Activated T-helper 1 cell treated with anti-CD3 and anti-CD28 coated beads, Interleukin-2, amount 50 U/mL, for 16 hours (primary cell): ENCODE measurements around the gene RNPEPL1.

Source experiments
- DNase-seq, 2 donors: peaks; one replicate each; pipeline ENCODE4 v3.0.0-alpha.2; 2020; ENCODE audit warnings: low read depth in 1 of 2, low spot score in 1 of 2

Gene RNPEPL1

DNA sequence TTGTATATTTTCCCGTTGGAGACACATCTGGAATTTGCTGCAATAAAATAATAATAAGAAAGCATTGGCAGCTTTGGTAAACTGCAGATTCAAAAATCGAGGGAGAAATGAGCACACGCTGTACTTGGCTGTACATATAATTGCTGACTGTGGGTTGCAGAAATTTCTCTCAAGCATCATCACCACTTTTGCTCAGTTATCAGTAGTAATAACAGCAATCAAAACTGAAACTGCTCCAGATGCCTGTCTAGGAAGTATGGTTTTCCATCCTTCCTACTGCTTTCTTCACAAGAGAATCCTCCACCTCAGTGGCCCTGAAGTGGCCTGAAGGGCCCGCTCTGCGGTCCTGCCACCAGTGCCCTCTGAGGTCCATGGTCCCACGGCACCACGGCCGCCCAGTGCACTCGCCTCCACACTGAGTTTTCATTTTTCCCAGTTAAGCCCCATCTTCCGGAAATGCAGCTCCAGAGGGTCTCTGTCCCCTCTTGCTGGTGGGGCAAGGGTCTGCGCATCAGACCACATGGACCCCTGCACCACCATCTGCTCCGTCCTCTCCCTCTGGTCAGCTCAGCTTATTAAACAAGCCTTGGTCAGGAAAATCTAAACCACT lies 4.2 kb upstream of the RNPEPL1 start:
- no peak for DNase-seq

DNA sequence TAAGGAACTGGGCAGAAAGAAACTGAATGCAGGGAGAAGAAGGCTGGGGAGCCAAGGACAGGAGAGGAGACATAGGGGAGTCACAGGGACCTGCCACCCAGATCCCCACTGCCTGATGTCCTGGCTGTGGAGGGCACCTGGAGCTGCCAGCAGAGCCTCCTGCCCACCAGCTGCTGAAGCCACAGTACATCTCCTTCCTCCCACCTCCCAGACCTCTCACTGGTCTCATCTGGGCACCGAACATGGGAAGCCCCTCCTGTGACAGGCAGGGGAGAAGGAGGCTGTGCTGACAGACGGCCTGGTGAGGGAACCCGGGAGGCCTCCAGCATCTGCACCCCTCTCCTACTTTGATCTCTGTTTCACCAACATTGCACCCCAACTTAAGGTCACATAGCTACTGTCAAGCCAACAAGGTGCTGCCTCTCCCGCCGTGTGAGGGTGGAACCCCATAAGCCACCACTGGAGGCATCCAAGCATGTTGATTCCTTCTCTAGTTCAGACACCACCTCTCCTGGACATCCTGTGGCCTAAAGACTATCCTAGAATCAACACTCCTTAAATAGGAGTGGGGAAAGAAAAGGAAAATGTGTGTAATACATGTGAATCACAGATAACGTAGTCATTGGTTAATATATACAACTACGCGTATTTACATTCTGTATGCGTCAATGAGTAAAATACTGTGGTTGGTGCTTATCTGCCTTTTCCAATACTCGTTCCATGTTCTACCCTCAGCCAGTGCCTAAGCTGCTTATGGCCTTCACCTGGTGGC lies 3.5 kb upstream of the RNPEPL1 start:
- no peak for DNase-seq

DNA sequence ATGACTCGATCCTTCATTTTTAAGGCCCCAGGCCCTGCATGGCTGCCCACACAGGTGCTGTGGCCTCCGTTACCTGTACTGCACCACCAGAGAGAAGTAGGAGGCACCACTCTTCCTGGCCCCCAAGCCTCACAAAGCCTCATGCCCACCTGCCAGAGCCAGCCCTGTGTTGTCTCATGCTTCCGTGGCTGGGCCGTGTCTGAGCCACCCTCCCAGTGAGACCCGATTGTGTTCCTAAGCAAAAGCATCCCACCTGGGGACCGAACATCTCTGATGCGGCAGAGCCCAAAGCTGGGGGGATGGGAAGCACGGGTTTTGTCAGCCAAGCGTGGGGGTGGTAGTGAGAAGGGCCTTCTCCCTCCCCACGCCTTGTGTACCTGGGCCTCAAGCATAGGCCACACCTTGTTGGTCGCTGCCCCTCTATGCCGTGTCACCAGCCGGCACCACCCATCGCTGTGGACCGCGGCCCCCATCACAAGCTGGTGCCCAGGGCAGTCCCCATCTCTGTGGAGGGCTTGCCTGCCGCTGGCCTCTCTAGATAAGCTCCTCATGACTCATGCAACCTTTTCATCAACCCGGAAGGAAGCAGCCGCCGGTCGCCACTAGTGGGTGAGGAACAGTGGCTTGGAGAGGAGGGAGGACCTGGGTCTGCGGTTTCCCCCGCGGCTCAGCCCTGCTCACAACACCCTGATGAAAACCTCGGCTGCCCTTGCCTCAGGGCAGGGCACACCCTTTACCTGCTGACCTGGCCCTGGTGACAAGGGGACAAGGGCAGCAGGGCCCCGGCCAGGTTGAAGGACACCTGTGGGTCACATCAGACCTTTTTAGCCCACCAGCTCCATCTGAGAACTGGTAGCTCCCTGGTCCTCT lies 2.7 kb upstream of the RNPEPL1 start:
- peak; percentile 81 to 86 for DNase-seq

DNA sequence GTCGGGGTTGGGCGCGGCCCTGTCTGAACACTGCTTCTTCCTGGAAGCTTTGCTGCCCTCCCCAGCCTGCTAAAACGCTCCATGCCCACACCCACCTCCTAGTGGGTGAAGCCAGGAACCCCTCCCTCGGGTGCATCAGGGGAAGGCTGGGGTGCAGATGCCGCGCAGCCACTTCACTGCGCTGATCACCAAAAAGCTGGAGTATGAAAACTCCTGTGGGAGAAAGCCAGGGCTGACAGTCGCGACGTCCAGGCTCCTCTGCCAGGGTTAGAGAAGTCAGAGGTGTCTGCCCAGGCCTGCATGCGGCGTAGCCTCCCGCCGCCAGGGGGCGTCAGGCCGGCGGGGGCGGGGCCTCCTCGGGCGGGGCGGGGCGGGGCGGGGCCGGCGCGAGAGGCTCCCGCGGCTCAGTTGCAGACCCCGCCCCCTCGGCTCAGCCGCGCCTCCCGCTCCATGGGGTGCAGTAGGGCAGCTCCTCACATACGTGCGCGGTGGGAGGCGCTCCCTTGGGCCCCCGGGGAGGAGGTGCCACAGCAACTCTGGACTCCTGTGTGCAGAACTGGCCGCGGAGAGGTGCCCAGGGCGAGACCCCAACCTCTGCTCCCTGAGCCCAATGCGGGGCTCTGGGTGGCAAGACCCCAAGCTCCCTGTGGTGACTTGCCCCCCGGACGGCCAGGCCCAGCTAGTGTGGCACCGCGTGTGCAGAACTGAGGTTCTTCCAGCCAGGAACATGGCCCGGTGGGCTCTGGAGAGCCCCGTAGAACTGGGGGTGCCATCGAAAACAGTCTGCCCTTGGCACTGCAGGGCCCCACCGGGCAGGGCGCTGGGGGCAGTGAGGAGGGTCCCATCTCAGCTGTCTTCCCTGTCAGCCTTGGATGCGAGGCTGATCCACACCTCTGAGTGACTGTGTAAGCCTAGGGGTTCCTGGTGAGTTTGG lies 1.8 kb upstream of the RNPEPL1 start:
- DNase-seq = peak; percentile 91

DNA sequence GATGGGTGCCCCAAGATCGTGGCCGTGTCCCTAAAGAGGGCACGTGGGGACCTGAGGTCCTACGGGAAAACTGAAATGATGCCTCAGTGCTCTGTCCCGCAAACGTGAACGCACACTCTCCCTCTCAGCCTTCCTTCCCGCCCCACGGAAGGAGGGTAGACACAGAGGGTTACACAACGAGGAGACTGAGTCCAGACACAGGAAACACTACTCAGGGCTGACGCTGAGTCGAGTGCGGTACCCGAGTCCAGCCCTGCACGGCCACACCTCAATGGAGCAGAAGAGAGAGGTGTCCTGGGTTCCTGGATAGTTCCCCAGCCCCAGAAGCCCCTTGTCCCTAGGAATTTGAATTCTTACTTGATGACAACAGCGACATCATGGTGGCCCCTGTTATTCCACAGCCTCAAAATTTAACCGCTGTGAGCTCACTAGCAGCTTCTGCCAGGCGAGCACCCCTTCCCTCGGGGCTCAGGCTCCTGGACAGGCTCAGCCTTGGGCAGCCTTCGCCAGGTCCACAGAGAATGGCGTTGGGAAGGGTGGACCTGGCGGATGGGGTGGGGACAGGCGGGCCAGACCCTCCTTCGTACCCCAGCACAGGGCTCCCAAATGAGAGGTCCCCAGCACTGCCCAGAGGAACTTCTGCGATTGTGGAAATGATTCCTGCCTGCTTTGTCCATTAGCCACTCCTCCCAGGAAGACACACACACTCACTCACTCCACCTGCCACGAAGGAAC lies 980 bp upstream of the RNPEPL1 start:
- peak in 1 of 2 donors; percentile 5 for DNase-seq

DNA sequence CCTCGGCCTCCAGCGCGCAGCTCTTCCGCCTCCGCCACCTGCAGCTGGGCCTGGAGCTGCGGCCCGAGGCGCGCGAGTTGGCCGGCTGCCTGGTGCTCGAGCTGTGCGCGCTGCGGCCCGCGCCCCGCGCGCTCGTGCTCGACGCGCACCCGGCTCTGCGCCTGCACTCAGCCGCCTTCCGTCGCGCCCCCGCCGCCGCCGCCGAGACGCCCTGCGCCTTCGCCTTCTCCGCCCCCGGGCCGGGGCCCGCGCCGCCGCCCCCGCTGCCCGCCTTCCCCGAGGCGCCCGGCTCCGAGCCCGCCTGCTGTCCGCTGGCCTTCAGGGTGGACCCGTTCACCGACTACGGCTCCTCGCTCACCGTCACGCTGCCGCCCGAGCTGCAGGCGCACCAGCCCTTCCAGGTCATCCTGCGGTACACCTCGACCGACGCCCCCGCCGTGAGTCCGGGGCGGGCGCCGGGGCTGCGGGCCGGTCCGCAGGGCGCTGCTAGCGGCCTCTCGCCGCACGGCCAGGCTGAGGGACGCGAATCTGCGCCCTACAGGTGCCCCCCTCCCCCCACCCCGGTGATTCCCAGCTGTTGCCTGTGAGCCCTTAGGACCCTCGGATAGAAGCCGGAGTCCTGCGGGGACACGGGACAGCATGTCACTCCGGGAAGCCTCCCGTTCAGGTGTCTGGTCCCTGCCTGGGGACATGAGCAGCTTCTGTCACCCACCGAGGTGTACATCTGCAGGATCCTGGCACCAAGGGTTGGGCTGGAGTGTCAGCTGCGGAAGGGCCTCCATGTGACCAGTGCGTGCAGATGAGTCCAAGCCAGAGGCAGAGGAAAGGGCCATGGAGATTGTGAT lies 616 bp downstream of the RNPEPL1 start:
- DNase-seq = peak in 1 of 2 donors; percentile 7

DNA sequence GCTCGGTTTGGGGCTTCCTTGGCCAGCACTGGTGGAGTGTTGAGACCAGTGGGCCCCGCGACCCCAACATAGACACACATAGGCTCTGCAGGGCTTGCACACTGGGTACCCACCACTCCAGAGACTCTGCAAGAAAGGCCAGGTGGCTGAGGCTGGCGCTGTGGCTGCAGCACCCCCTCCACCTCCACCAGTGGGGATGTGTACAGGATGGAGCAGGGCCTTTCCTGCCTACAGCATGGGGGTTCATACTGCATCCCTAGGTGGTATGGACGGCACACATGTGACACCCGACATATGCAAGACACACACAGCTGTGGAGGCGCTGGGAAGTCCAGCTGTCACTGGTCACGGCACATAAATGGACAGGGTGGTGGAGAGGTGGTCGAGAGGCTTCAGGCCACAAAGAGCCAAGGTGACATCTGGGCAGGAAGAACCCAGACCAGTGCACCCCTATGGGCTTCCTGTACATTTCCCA lies 1.3 kb downstream of the RNPEPL1 start:
- no peak for DNase-seq

DNA sequence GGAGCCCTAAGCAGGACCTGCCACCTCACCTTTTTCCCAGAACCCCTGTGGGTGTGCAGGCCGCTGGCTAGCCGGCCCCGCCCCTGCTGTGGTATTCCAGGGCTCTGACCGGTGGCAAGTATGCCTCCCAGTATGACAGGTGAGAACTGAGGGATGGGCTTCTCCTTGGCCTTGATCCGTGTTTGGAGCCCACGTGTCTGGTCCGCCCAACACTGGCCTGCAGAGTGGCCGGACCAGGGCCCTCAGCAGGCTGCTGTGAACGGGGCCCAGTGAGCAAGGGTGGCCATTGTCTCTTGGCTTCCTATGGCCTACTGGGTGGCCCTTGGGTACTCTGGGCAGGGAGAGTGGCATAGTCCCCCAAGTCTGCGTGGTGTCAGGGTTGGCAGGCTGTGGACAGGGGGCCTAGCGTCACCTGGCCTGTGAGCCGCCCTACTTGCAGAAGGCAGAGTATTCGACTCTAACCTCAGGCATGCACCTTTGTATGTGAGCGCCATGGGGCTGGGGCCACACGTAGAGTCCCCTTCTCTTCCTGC lies 1.8 kb downstream of the RNPEPL1 start:
- DNase-seq = no peak

DNA sequence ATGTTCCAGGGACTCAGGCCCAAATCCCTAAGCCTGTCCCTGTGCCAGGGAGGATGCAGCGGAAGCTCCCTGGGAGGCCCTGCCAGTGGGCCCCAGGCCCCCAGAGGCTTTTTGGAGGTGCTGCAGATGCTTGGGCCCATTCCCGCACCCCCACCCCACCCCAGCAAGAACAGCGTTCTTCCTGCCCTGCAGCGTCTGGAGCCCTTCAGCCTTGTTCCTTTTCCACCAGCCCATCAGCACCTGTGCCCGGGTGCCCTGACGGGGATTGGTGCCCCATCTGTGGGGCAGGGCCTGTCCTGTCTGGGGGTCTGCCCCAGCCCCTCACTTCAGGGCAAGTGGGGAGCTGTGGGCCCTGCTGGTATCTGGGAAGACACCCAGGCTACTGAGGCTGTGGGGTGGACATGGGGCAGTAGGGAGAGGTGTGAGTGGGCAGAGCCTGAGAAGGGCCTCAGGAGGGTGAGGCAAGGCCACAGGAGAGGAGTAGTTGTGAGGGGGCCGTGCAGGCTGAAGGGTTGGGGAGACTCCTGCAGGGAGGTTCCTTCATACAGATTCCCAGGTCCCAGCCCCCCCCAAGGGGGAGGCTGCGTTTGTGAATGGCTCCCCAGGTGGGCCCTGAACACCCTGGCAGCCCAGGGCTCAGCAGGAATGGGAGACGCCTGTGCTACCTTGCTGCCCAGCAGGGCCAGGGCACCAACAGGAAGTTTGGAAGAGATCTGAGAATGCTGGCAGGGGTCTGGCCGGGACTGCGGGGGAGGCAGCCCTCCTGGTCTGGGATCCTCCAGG lies 2.4 kb downstream of the RNPEPL1 start:
- DNase-seq = no peak

DNA sequence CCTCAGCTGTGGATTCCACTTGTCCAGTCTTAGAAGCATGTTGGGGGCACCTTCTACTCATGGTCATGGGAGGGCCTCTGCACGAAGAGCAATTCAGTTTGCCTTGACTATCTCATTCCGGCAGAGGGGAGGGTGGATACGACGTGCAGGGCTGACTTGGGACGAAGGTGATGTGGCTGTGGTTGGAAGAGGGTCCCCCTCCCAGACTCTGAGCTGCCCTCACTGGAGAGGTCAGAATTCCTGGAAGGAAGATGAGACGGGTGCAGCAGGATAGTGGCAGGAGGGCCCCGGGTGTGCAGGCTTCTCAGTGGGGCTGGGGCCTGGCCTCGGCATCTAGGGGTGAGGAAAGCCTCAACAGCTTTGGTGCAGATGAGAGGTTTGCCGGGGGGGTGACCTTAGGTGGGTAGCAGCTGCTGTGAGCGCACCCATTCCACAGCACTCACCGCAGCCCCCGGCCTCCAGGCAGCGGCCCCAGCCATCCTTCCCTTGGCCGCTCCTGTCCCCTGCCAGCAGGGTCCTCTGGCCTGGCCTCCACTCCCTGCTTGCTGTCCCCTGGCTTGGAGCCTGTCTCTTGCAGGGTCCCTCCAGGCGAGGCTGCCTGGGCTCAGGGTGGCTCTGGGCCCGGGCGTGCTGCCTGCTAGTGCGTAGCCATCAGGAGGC lies 3.2 kb downstream of the RNPEPL1 start:
- no peak for DNase-seq

DNA sequence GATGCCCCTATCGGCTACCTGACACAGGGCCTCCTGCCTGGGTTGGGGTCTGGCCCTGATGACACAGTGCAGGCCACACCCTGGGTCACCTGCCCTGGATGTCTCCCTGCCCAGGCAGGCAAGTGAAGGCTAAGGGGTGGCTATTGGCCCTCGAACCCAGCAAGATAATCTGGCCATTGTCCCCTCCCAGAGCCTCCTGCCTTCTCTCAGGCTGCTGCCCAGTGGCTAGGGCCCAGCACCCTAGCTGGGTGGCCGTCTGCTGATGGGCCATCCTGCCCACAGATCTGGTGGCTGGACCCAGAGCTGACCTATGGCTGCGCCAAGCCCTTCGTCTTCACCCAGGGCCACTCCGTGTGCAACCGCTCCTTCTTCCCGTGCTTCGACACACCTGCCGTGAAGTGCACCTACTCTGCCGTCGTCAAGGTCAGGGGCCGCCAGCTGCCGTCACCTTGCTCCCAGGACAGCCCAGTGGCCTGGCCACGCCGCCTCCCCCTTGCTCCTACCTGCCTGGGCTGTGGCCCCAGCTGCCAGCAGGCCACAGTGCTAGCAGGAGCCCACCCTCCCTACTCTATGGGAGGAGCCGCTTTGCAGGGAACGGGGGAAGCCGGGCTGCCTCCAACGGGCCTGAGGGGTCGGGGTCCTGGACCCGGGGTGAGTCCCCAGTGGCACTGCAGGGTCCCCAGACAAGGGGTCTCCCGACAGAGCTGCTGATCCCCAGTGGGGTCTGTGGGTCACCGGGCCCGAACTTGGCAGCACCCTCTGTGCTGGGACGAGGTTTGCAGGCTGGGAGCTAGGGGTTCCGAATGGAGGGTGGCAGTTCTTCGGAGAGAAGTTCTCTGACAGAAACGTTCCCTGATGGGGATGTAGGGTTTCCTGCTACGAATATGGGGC lies 4.1 kb downstream of the RNPEPL1 start:
- DNase-seq = no peak

DNA sequence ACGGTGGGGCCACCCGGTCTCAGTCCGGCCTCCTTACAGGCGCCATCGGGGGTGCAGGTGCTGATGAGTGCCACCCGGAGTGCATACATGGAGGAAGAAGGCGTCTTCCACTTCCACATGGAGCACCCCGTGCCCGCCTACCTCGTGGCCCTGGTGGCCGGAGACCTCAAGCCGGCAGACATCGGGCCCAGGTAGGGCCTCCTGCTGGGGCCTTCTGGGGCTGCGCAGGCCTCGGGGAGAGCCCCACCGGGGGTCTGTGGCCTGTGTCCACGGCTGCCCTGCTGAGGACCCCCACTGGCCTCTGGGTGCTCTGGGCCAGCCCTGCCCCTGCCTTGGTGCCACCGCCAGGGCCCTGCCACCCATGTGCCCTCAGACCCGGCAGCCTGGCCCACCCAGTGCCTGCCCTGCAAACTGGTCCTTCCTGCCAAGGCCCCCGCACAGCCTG lies 4.8 kb downstream of the RNPEPL1 start:
- DNase-seq = no peak

DNA sequence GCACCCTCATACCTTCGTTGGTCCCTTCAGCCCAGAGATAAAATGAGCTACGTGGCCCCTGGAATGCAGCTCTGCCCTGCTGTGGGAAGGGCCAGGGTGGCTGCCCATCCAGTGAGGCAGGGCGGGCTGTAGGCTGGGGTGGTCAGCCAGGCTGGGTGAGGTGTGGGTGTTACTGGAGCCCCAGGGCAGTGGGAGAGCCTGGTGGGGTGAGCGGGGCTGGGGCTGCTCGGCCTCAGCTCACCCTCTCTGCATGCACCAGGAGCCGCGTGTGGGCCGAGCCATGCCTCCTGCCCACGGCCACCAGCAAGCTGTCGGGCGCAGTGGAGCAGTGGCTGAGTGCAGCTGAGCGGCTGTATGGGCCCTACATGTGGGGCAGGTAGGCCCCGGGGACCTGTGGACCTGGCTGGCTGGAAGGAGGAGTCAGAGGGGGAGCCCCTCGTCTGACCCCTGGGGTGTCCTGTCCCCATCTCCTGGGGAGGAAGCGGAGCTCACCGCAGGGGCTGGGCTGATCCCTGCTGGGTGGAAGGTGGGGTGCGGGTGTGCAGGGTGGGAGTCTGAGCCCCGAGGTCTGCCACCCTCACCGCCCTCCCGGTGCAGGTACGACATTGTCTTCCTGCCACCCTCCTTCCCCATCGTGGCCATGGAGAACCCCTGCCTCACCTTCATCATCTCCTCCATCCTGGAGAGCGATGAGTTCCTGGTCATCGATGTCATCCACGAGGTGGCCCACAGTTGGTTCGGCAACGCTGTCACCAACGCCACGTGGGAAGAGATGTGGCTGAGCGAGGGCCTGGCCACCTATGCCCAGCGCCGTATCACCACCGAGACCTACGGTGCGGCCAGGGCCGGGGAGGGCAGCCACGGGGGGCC lies 5.5 kb downstream of the RNPEPL1 start:
- DNase-seq = no peak

DNA sequence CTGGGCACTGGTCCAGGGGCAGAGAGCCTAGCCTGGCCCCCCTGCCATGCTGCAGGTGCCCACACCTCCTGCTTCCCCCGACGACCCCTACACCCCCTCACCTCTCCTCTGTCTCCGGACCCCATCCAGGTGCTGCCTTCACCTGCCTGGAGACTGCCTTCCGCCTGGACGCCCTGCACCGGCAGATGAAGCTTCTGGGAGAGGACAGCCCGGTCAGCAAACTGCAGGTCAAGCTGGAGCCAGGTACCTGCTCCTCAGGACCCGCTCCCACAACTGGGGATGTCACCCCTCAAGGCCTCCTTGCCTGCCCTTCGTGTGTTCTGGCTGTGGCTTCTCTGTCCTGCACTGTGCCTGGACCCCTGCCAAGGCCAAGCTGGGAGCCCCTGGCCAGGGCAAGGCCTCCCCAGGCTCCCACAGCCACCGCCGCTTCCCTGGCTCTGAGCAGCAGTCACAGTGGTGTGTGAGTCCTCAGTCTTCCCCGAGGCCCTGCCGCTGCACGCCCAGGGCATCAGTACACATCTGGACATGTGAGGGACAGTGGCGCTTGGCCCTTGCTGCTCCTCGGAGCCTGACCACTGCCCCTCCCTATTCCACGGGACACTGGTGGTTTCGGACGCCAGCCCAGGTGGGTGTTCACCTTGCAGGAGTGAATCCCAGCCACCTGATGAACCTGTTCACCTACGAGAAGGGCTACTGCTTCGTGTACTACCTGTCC lies 6.3 kb downstream of the RNPEPL1 start:
- DNase-seq = no peak
